ENCODE data around the gene RPS15. TPM values are rescaled to one million over a fixed set of nuclear protein-coding genes. Genes with fewer than 3 reads are reported as not detected.

Gene RPS15
- total and polyA plus RNA-seq, 2 donors (not counting 3 experiments of a cell fraction or from before 2014, with no cell fraction given), result 1,260 to 3,270 TPM

DNA sequence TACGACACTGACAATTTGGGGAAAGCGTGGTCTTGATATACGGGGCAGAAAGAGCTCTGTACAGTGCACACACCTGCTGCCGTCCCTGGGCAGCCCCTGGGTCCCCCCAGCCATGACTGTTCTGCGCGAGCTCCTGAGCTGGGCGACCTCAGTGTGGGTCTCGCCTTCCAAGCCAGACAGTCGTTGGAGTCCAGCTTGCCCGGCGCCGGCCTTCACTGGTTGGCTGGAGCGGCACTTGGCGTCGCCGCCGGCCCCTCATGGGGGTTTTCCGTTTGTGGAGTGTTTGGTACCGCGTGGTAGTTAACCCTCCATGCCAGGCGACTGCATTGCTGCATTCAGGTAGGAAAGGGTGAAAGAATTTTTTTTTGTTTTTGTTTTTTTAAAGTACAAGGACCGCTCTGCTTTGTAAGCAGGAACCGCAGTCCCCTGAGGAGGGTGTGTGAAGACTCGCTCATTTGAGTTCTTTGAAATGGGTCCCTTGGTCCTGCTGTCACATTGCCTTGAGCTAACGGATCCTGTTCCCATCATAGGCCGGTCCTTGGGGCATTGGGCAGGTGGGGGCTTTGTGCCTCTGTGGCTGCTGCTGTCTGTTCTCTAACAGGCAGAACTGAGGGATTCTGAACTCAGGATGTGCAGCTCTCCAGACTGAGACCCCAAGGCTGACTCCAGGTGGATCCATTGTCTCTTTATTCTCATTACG, 10.8 kb upstream of the RPS15 start:
- Histone ChIP-seq H3K9ac (replicated peaks; ENCODE audit: extremely low read depth, insufficient read depth, low read length) (no peak overlapping the region), H3K27ac (ENCODE audit: insufficient read depth, low read depth, low read length) (no peak overlapping the region), H3K9me3 (replicated peaks; ENCODE audit: control insufficient read depth, insufficient read depth, low read length) (no peaks in the 10 kb centered on the region), H3K4me3 (replicated peaks in 1 of 3; ENCODE audit: insufficient read depth in 1 of 3, low read depth in 1 of 3, low read length in 3 of 3) (no peak overlapping the region), H3K36me3 (ENCODE audit: control insufficient read depth in 2 of 2, extremely low read depth in 1 of 2, insufficient read depth in 2 of 2, low read length in 2 of 2) (peaks cover 16 to 65% of the 10 kb centered on the region in 2 experiments), H2AFZ (ENCODE audit: low read depth, low read length) (no peak overlapping the region), H3K79me2 (ENCODE audit: control insufficient read depth, insufficient read depth, low read length) (peaks cover 17% of the 10 kb centered on the region), H3K27me3 (ENCODE audit: control insufficient read depth in 2 of 2, insufficient read depth in 2 of 2, low read length in 2 of 2) (no peaks in the 10 kb centered on the region), H4K20me1 (replicated peaks; ENCODE audit: control insufficient read depth, extremely low read depth, insufficient read depth, low read length) (peaks cover 2% of the 10 kb centered on the region), H3K4me2 (ENCODE audit: insufficient read depth, low read length) (no peak overlapping the region), H3K4me1 (ENCODE audit: control insufficient read depth, extremely low read depth, insufficient read depth, low read length) (no peaks in the 10 kb centered on the region), H3K9me1 (replicated peaks; ENCODE audit: control insufficient read depth, extremely low read depth, insufficient read depth, low read length) (no peaks in the 10 kb centered on the region)
- ChIA-PET CTCF (no interaction called here), POLR2A (no interaction called here)
- dilution Hi-C loops (cut with MboI; ENCODE audit: extremely low pct_ligation_motif_present, low sequenced_read_pairs), result no loop called here
- DNase-seq (ENCODE audit: low read depth, low spot score) (no peak), FAIRE-seq (no peak)
- TF ChIP-seq, protein P1, sequence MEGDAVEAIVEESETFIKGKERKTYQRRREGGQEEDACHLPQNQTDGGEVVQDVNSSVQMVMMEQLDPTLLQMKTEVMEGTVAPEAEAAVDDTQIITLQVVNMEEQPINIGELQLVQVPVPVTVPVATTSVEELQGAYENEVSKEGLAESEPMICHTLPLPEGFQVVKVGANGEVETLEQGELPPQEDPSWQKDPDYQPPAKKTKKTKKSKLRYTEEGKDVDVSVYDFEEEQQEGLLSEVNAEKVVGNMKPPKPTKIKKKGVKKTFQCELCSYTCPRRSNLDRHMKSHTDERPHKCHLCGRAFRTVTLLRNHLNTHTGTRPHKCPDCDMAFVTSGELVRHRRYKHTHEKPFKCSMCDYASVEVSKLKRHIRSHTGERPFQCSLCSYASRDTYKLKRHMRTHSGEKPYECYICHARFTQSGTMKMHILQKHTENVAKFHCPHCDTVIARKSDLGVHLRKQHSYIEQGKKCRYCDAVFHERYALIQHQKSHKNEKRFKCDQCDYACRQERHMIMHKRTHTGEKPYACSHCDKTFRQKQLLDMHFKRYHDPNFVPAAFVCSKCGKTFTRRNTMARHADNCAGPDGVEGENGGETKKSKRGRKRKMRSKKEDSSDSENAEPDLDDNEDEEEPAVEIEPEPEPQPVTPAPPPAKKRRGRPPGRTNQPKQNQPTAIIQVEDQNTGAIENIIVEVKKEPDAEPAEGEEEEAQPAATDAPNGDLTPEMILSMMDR (IDR thresholded peaks at IDR 0.05; ENCODE audit: extremely low read depth in 1 of 2, insufficient read depth in 1 of 2, low read depth in 1 of 2, low read length in 2 of 2), result no peak
- no peak for TF ChIP-seq MYC (IDR thresholded peaks at IDR 0.05; ENCODE audit: low read depth, low read length)
- TF ChIP-seq, protein P2, sequence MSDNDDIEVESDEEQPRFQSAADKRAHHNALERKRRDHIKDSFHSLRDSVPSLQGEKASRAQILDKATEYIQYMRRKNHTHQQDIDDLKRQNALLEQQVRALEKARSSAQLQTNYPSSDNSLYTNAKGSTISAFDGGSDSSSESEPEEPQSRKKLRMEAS (IDR thresholded peaks at IDR 0.05; ENCODE audit: insufficient read depth, insufficient read length), result no peak
- TF ChIP-seq POLR2AphosphoS5 (IDR thresholded peaks at IDR 0.05; ENCODE audit: insufficient read depth, low read depth, low read length), result no peak
- TF ChIP-seq EZH2 (IDR thresholded peaks at IDR 0.05; ENCODE audit: borderline replicate concordance, low read depth, low read length, severe bottlenecking), result no peak
- TF ChIP-seq FOS (IDR thresholded peaks at IDR 0.05; ENCODE audit: borderline replicate concordance, insufficient read depth, low read length), result no peak
- TF ChIP-seq POLR2A (IDR thresholded peaks at IDR 0.05; ENCODE audit: low read depth, low read length), result no peak
- TF ChIP-seq JUN (IDR thresholded peaks at IDR 0.05; ENCODE audit: borderline replicate concordance, insufficient read depth, insufficient read length, low read depth), result no peak
- TF ChIP-seq GATA2 (IDR thresholded peaks at IDR 0.05; ENCODE audit: insufficient read depth, insufficient read length, low read depth, low read length), result no peak
- no TSS peak for BruUV-seq (replicated peaks)
- intact Hi-C loops (cut with micrococcal nuclease), result no loop called here
